Activated CD8-positive, alpha-beta memory T cell treated with anti-CD3 and anti-CD28 coated beads, Interleukin-2, amount 50 U/mL, for 1 hour (primary cell): ENCODE data around the gene ALG14.
"Not testable (repeated sequence)": the region's sequence is repeated elsewhere in the genome, so short reads cannot be mapped to it uniquely, and the experiment has no call there.

ENCODE experiments used
- DNase-seq: peaks from one replicate; pipeline ENCODE4 v3.0.0-alpha.2; 2020; ENCODE audit errors: extremely low read depth

The ALG14 gene

GRCh38 chr1:95007687-95008086 lies 65.1 kb downstream of the ALG14 start:
- no peak for DNase-seq

- no peak for DNase-seq
These were observed 66.1 kb downstream of the ALG14 start for GRCh38 chr1:95006681-95007080.

GRCh38 chr1:95005584-95005983 lies 67.2 kb downstream of the ALG14 start:
- no peak for DNase-seq

DNA sequence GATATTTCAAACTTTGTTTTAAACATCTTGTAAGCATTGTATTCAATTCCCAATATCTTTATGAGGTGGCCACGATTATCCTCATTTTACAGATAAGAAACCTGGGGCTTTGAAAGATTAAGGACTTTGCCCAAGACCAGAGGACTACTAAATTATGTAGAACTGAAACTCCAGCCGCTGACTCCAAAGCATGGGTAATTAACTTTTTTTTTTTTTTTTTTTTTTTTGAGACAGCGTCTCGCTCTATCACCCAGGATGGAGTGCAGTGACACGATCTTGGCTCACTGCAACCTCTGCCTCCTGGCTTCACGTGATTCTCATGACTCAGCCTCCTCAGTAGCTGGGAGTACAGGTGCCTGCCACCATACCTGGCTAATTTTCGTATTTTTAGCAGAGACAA lies 68.7 kb downstream of the ALG14 start:
- DNase-seq, result no peak

DNA sequence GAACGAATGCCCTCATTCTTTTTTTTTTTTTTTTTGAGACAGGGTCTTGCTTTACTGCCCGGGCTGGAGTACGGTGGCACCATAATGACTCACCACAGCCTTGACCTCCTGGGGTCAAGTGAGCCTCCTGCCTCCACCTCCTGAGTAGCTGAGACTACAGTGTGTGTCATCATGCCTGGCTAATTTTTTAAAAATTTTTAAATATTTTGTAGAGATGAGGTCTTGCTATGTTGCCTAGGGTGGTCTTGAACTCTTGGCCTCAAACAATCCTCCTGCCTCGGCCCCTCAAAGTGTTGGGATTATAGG lies 69.4 kb downstream of the ALG14 start:
- no peak for DNase-seq

DNA sequence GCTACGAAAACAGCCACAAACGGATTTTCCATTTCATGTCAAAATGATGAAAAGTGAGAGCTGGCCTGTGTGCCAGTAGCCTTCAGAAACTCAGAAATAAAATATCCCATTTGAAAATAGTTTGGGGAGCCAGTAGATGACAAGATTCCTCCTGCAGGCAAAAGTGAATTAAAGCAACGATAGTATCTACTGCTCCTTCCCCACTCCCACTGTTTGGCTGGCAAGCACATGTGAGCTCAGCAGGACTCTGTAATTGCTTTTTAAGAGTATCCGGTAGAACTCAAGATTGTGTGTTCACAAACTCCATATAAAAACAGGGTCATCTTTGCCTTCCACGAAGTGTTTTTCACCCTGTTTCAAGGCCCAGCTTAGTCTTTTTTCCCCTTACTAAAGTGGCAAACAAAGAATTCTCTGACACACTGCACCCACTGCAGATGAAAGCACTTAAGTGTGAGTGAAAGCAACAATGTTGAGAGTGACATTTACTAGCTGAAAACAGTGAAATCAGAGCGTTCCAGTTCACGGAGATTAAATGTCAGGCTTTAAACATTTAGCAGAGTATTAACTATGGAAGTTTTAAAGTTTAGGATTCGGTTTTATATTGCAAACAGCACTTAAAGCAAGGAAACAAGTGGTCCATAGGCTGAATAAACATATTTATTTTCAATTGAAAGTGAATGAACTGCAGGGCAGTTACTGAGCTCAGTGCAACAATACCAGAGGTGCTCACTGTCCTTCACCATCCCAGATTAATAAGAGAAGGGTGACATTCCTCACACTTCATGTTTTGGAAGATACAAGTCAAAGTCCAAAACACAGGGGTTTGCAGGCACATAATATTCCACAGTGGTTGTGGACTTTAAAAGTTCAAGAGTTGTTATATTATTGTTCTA lies 70.0 kb downstream of the ALG14 start:
- DNase-seq, result no peak

GRCh38 chr1:95002164-95002539 lies 70.6 kb downstream of the ALG14 start:
- DNase-seq, result no peak

DNA sequence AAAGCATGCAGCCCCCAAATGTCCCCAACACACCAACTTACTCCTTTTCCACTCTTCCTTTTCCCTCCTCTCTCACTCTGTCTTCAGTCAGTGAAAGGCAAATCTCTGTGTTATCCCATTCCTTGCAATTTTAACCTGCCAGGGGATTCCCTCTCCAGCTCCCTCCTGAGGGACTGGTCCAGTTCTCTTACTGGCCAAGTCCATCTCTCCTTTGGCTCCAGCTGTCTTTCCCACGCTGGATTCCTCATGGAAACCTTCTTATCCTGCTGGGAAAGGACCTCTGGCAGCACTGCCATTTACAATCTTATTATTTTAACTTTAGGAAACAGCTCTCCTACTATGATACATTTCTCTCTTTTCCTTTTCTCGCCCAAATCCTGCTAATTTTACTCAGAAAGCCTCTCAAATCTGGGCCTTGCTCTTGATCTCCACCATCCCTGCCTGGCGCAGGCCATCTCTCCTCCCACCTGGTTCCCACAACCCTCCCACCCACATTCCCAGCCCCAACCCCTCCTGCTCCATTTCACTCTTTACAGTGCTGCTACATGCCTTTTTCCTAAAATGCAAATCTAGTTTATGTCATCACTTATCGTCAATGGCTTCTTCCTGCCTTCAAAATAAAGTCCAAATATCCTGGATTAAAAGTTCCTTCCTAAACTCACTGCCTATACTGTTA lies 73.2 kb downstream of the ALG14 start:
- no peak for DNase-seq

- no peak for DNase-seq
These were observed 74.0 kb downstream of the ALG14 start for GRCh38 chr1:94998748-94999147.

DNA sequence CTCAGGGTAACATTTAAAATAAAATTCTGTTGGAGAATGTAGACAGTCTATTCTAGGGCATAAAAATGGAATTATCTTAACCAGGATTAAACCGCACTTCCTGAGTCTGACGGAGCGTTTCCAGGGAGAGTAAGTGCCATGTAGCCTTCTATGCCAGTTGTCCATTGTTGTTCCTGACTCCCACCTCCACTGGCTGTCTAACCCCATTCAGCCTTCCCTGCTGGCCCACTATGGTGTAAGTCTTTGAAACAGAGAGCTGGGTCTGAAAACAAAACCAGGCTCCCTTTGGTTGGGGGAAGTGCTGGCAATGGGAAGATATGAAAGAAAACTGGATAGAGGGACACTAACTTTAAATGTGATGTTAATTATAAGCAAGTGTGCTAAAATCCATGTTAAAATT lies 74.6 kb downstream of the ALG14 start:
- no peak for DNase-seq

DNA sequence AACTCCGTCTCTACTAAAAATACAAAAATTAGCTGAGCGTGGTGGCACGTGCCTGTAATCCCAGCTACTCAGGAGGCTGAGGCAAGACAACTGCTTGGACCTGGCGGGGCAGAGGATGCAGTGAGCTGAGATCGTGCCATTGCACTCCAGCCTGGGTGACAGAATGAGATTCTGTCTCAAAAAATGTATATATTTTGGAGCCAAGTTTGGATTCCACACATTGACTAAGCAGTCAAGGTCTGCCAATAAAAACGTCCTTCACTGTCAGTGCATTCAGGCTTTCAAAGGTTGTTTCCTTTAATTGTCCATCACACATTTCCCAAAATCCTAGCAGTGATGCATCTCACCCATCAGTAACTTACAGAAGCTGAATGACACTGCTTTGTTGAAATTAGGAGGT lies 77.2 kb downstream of the ALG14 start:
- not testable (repeated sequence) for DNase-seq

GRCh38 chr1:94994805-94995204 lies 77.9 kb downstream of the ALG14 start:
- DNase-seq, result no peak

GRCh38 chr1:94993931-94994645 lies 78.7 kb downstream of the ALG14 start:
- DNase-seq, result no peak

GRCh38 chr1:94992863-94993563 lies 79.7 kb downstream of the ALG14 start:
- no peak for DNase-seq

DNA sequence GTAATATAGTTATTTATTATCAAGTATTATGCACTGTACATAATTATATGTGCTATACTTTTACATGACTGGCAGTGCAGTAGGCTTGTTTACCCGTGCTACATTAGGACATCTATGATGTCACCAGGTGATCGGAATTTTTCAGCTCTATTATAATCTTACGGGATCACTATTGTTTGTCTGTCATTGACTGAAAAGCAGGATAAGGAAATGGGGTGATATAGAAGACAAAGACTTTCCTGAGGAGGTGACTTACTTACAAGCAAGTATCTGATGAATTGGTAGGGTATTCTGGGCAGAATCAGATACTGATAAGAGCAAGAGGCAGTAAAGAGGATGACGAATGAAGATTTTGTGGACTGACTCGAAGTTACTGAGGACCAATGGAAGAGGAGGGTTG lies 80.6 kb downstream of the ALG14 start:
- DNase-seq, result no peak

- DNase-seq, result no peak
These were observed 82.8 kb downstream of the ALG14 start for GRCh38 chr1:94989911-94990473.

DNA sequence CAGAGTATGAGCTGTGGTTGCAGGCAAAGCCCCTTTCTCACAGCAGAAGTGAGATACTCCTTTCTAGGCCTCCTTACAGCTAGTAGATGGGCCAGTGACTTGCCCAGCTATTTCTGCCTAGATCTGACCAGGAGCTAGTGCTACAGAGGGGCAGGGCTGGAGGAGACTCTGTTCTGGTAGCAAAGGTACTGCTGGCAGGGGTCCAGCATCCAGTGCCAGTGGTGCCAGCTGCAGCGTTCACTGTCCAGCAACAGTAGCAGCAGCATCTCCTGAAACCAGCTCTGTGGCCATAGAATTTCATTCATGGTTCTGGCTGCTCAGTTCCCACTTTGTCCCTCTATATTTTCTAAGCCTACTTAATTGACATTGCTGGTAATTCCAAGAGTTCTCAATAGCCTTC lies 83.4 kb downstream of the ALG14 start:
- no peak for DNase-seq

DNA sequence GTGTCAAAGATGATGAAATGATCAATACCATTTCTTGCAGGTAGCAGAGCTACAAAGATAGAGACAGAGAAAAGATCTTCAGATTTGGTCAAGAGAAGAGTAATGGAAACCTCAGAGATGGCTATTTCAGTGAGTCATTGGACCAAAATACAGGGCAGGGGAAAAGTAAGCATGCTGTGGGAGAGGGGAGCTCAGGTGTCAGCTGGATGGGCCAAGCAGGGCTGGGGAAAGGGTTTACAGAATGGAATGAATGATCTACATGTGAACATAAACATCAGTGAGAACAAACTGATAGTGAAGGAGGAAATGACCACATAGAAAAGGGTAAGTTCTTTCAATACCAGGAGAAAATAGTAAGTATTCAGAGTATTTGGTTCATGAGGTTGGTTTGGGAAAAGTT lies 84.4 kb downstream of the ALG14 start:
- DNase-seq, result no peak

DNA sequence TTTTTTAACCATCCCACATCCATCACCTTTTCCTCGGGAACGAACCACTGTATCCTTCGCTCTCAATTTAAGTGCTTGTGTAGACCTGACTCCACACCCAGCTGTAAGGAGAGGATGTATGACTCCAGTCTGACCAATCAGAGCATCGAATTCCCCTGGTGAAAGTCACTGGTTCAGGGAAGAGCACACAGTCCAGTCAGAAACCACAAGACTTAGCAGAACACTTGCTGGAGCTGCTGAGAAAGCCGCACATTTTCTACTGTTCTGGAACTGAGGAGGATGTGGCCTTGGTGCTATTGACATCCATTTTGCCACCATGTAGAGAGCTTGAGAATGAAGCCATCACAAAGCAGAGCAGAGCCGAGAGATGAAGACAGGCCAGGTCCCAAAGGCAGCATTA lies 86.0 kb downstream of the ALG14 start:
- no peak for DNase-seq

DNA sequence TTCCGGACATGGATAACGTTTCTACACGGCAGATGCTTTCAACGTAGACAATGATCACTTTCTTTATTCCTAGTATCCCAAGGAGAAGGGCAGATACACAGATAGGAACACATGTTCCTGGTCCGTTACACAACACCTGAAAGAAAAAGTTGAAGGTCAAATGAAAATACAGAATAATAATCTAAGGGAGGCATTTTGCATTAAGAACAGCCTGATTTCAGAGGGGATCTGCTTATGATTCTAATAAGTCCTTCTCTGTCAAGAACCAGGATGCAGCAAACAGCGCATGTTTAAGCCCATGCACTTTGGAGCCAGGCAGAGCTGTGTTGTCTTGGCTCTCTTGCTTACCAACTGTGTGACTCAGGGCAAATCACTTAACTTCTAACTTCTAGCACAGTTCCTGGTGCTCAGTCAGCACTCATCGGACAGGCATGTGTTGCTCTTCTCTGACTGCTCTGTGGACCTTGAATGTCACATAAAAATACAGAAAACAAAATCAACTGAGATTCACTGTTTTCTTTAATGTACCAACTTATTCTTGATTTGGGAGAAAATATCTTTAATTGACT lies 89.5 kb downstream of the ALG14 start:
- no peak for DNase-seq

- DNase-seq, result no peak
These were observed 90.4 kb downstream of the ALG14 start for GRCh38 chr1:94982398-94982797.

DNA sequence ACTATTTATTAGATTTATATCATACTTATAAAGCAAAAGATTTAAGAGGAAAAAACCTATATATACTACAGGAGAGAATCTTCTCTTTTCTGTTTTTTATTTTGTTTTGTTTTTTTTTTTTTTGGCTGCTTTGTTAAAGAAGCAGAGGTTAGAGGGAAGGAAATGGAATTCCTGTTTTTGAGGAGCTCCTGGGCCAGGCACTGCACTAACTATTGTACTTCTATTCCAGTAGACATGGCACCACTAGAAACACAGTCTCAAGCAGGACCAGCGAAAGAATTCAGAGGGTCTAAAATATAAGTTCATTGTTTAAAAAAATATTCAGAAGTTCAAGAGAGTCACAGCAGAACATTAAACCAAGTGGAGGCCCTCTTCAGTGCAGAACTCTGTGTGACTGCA lies 91.2 kb downstream of the ALG14 start:
- DNase-seq, result no peak
